Uterus (tissue), 2 donors: ENCODE measurements around the gene P2RX5.

Experiments
- CTCF ChIP-seq, 4 experiments: fragments of 200-600 bp in 2 of 4; fragments of 450-650 bp in 2 of 4; sonication (generic) in 2 of 4; IDR thresholded peaks; one replicate each; pipeline ENCODE4 v1.5.1; 2016 to 2019; ENCODE audit warnings: antibody characterized with exemption in 4 of 4, mild to moderate bottlenecking in 2 of 4, moderate library complexity in 1 of 4
- POLR2A ChIP-seq, 2 donors: fragments of 450-650 bp; IDR thresholded peaks; one replicate each; pipeline ENCODE4 v1.6.1; 2016; ENCODE audit warnings: antibody characterized with exemption in 2 of 2, mild to moderate bottlenecking in 1 of 2, moderate library complexity in 1 of 2

GRCh38 chr17:3630781-3631180 is 65.2 kb downstream of the P2RX5 start:
- TF ChIP-seq POLR2A (IDR thresholded peaks at IDR 0.05): no peak
- no peak for TF ChIP-seq CTCF (IDR thresholded peaks at IDR 0.05)
